HEK293T (cell line): Measurements from ENCODE around the gene CAMKMT.

Source experiments
- CTCF ChIA-PET: fragments of 350-600 bp; formaldehyde crosslinking; extraction: SDS; loops from one replicate; lab custom pipeline; 2021; ENCODE audit warnings: antibody characterized with exemption, inconsistent platforms; lab: Yijun Ruan, JAX
- POLR2A ChIA-PET: fragments of 350-600 bp; formaldehyde crosslinking; extraction: SDS; loops from one replicate; lab custom pipeline; 2020; ENCODE audit warnings: antibody characterized with exemption, inconsistent platforms; lab: Yijun Ruan, JAX
- DNase-seq: peaks from one replicate; pipeline ENCODE4 v3.0.0; 2012; ENCODE audit warnings: mixed read lengths; ENCODE audit errors: extremely low spot score
- ARNT ChIP-seq: fragments of 450-650 bp; IDR thresholded peaks from 2 replicates; pipeline ENCODE4 v1.6.1; 2017; ENCODE audit warnings: mild to moderate bottlenecking
- BHLHE40 ChIP-seq: fragments of 450-650 bp; IDR thresholded peaks from 2 replicates; pipeline ENCODE4 v1.6.1; 2016; ENCODE audit warnings: mild to moderate bottlenecking, moderate library complexity, borderline replicate concordance
- CTBP1 ChIP-seq: fragments of 450-650 bp; IDR thresholded peaks from 2 replicates; pipeline ENCODE4 v1.6.1; 2016; ENCODE audit warnings: borderline replicate concordance
- ELF4 ChIP-seq: fragments of 450-650 bp; IDR thresholded peaks from 2 replicates; pipeline ENCODE4 v1.6.1; 2017; ENCODE audit warnings: antibody characterized with exemption
- FOXA1 ChIP-seq: fragments of 450-650 bp; IDR thresholded peaks from 2 replicates; pipeline ENCODE4 v1.6.1; 2016; ENCODE audit warnings: mild to moderate bottlenecking
- FOXK2 ChIP-seq: fragments of 450-650 bp; IDR thresholded peaks from 2 replicates; pipeline ENCODE4 v1.6.1; 2016; ENCODE audit warnings: mild to moderate bottlenecking
- FOXM1 ChIP-seq: fragments of 450-650 bp; IDR thresholded peaks from 2 replicates; pipeline ENCODE4 v1.6.1; 2017; ENCODE audit warnings: mild to moderate bottlenecking, borderline replicate concordance
- HDGF ChIP-seq: fragments of 450-650 bp; IDR thresholded peaks from 2 replicates; pipeline ENCODE4 v1.6.1; 2017; ENCODE audit warnings: antibody characterized with exemption, borderline replicate concordance
- L3MBTL2 ChIP-seq: fragments of 450-650 bp; conservative IDR thresholded peaks from 2 replicates; pipeline ENCODE4 v1.6.1; 2016; ENCODE audit warnings: mild to moderate bottlenecking
- LEF1 ChIP-seq: fragments of 450-650 bp; IDR thresholded peaks from 2 replicates; pipeline ENCODE4 v1.6.1; 2017; ENCODE audit warnings: mild to moderate bottlenecking, borderline replicate concordance
- NFRKB ChIP-seq: fragments of 450-650 bp; IDR thresholded peaks from 2 replicates; pipeline ENCODE4 v1.6.1; 2016; ENCODE audit warnings: mild to moderate bottlenecking, moderate library complexity
- SP1 ChIP-seq: fragments of 450-650 bp; IDR thresholded peaks from 2 replicates; pipeline ENCODE4 v1.6.1; 2017
- SUZ12 ChIP-seq: fragments of 450-650 bp; IDR thresholded peaks from 2 replicates; pipeline ENCODE4 v1.6.1; 2016; ENCODE audit warnings: mild to moderate bottlenecking
- TARDBP ChIP-seq: fragments of 450-650 bp; IDR thresholded peaks from 2 replicates; pipeline ENCODE4 v1.6.1; 2016
- ZNF384 ChIP-seq: fragments of 450-650 bp; IDR thresholded peaks from 2 replicates; pipeline ENCODE4 v1.6.1; 2016
- TF ChIP-seq, protein P1 (sequence below): fragments of 450-650 bp; IDR thresholded peaks from 2 replicates; pipeline ENCODE4 v1.6.1; 2016

The CAMKMT gene

DNA sequence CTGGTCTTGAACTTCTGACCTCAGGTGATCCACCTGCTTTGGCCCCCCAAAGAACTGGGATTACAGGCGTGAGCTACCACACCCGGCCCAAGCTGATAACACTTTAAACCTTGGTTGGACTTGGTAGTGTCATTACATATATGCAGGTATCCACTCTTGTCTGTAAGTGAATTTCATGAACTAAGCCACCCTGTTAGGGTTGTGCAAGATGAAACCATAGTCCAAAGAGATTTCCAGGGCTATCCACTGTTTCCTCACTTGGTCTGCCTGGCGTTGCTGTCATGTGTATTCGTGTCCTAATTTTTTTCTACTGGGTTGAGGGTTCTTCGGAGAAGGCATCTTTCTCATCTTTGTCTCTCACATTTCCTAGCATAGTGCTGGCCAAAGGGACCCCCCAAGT lies 203.0 kb downstream of the CAMKMT start:
- TF ChIP-seq BHLHE40: no peak
- no peak for TF ChIP-seq CTBP1
- TF ChIP-seq LEF1: no peak
- no peak for TF ChIP-seq SP1
- no peak for TF ChIP-seq TARDBP
- no peak for TF ChIP-seq FOXK2
- no peak for TF ChIP-seq ZNF384
- no peak for TF ChIP-seq FOXM1
- no peak for TF ChIP-seq ARNT
- TF ChIP-seq, protein P1, sequence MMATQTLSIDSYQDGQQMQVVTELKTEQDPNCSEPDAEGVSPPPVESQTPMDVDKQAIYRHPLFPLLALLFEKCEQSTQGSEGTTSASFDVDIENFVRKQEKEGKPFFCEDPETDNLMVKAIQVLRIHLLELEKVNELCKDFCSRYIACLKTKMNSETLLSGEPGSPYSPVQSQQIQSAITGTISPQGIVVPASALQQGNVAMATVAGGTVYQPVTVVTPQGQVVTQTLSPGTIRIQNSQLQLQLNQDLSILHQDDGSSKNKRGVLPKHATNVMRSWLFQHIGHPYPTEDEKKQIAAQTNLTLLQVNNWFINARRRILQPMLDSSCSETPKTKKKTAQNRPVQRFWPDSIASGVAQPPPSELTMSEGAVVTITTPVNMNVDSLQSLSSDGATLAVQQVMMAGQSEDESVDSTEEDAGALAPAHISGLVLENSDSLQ: no peak
- TF ChIP-seq SUZ12: no peak
- no peak for TF ChIP-seq L3MBTL2
- TF ChIP-seq ELF4: no peak
- TF ChIP-seq HDGF: no peak
- TF ChIP-seq NFRKB: no peak
- TF ChIP-seq FOXA1: no peak
- ChIA-PET CTCF (no interaction called here), POLR2A (no interaction called here)
- DNase-seq: no peak

- no peak for DNase-seq
- POLR2A ChIA-PET: no interaction called here
- TF ChIP-seq SUZ12: no peak
- CTCF ChIA-PET: no interaction called here
Measured at GRCh38 chr2:44566059-44566458, 204.3 kb downstream of the CAMKMT start.

GRCh38 chr2:44569491-44569890 lies 207.7 kb downstream of the CAMKMT start:
- no peak for DNase-seq
- ChIA-PET POLR2A (no interaction called here), CTCF (no interaction called here)
- TF ChIP-seq SP1: no peak
- TF ChIP-seq SUZ12: no peak
- no peak for TF ChIP-seq FOXK2

GRCh38 chr2:44570271-44570670 lies 208.5 kb downstream of the CAMKMT start:
- ChIA-PET CTCF (interaction anchor here (1.5 kb wide), 1 partner anchor 90 kb away, joined by 3 read pairs; no protein-coding TSS in a partner anchor), POLR2A (no interaction called here)
- no peak for DNase-seq
- no peak for TF ChIP-seq NFRKB
- TF ChIP-seq BHLHE40: no peak
- TF ChIP-seq TARDBP: no peak
- no peak for TF ChIP-seq FOXA1
- no peak for TF ChIP-seq LEF1

DNA sequence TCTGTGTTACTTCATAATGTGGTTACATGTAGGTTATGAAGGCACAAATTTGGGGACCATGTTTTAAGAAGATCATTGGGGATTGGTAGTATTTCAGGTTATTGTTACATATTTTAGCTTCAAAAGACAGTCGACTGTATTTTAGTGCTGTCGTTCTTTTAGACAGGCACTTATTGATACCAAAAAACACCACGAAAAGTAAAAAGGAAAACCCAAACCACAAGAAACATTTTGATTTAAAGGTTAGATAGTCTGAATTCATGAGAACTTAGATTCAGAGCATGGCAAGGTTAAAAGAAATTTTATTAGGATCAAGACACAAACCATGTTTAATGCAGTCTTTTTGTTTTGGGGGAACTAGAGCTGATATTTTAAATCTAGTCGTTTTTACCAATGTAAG lies 209.0 kb downstream of the CAMKMT start:
- TF ChIP-seq FOXK2 (no peak), FOXM1 (no peak), ARNT (no peak), FOXA1 (no peak), SUZ12 (no peak), NFRKB (no peak), BHLHE40 (no peak), LEF1 (no peak), SP1 (no peak), ZNF384 (no peak), HDGF (no peak), L3MBTL2 (no peak), TARDBP (no peak), CTBP1 (no peak), ELF4 (no peak)
- TF ChIP-seq, protein P1: no peak
- ChIA-PET CTCF (interaction anchor here (1.5 kb wide), 1 partner anchor 91 kb away, joined by 3 read pairs; no protein-coding TSS in a partner anchor), POLR2A (no interaction called here)
- DNase-seq: no peak

GRCh38 chr2:44572196-44572900 lies 210.6 kb downstream of the CAMKMT start:
- POLR2A ChIA-PET: no interaction called here
- no peak for DNase-seq
- CTCF ChIA-PET: no interaction called here
- TF ChIP-seq HDGF (no peak), ELF4 (no peak), ZNF384 (no peak), ARNT (no peak), SUZ12 (no peak), FOXK2 (no peak), FOXA1 (no peak), CTBP1 (no peak), FOXM1 (no peak)
- TF ChIP-seq, protein P1: no peak

- TF ChIP-seq L3MBTL2 (no peak), FOXA1 (no peak), ELF4 (no peak), ARNT (no peak), SUZ12 (no peak), ZNF384 (no peak), FOXK2 (no peak), TARDBP (no peak), BHLHE40 (no peak), HDGF (no peak), SP1 (no peak), LEF1 (no peak)
- TF ChIP-seq, protein P1: no peak
- DNase-seq: no peak
- ChIA-PET CTCF (no interaction called here), POLR2A (no interaction called here)
Measured at GRCh38 chr2:44573996-44574395, 212.2 kb downstream of the CAMKMT start.
